ENCODE data around the gene PPT1.

Gene PPT1

DNA sequence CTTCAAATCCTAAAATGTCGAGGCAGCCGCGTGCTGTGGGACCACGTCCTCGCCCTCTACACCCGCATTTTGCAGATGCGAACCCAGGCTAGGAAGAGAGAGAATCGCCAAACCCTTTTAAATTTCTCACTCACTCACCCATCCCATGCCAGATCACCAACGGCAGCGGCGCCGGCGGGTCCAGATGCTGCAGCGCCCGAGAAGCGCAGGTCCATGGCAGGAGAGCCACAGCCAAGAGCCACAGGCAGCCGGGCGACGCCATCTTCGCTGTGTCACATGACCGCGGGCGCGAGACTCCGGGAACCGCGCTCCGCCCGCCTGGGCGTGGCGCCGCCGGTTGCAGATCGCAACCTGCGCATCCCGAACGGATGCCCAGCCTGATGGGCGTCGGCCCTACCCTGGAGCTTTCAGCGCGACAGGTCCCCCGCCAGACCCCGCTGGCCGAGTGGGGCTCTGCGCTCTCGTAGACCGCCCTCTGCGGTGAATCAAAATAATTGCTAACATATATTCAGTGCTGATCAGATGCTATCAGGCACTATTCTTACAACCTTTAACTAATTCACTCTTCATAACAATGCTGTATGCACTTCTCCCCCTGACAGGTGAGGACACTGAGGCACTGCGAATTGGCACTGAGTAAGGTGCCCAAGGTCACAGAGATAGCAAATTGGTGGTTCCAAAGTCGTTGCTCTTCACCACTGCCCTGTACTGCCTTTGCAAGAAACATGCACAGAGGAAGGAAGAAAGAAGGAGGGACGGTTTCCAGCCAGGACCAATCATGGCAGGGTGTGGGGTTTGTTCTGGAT, at the start of gene PPT1:
Gene PPT1 (minus strand): TSS at position 276 of the 806 bp plus-strand sequence. CDS start 14 bp downstream, at position 262.
- peak; percentile 76 to 81 for DNase-seq

DNA sequence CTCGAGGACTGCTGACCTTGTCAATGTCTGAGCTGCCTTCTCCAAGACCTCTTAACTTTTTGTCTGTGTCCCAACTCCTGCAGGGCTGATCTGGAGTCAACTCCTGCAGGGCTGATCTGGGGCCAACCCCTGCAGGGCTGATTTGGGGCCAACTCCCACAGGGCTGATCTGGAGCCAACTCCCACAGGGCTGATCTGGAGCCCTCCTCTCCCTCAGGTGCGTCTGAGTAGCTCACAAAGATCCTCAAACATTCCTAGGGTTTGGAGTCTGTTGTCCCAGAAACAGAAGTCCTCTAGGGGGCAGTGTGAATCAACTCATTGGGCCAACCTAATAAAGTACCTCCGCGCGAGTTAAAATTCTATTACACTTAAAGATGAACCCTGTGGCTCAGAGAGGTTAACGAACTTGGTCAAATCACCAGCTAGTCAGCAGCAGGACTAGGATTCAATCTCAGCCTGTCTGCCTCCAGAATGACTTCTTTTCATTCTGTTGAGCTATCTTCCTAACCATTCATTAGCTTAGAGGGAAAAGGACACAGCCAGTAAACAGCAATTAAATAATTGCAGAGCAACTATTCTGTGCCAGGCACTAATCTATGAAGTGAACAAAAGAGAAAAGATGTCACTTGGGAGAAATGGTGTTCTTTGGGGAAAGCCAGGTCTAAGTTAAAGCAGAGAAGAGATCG, 47.0 kb upstream of the PPT1 start:
- DNase-seq, result peak; percentile 55 to 76

DNA sequence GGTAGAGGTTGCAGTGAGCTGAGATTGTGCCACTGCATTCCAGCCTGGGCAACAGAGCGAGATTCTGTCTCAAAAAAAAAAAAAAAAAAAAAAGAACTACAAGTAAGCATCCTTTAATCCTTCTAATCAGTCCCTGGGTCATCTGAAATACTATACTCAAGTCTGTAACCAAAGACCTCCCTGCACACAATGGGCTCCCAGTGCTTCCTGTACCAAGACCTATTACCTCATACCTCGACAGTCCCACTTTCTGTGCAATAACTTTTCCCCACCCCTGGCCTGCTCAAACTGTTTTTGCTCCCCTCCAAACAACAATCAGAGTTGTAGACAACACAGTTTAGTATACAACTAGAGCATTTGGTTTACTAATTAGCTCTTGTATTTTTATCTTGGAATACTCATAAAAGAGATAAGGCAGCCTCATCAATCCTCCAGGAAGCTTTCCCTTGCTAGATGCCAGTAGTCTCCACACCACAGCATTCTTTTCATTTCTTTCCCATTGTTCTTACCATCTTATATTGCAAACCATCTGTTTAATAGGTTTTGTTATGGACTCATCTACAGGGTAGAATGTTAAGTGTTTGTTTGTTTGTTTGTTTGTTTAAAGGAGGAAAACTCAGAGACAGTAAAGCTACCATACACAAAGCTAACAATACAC, 45.0 kb upstream of the PPT1 start:
- DNase-seq, result no peak

DNA sequence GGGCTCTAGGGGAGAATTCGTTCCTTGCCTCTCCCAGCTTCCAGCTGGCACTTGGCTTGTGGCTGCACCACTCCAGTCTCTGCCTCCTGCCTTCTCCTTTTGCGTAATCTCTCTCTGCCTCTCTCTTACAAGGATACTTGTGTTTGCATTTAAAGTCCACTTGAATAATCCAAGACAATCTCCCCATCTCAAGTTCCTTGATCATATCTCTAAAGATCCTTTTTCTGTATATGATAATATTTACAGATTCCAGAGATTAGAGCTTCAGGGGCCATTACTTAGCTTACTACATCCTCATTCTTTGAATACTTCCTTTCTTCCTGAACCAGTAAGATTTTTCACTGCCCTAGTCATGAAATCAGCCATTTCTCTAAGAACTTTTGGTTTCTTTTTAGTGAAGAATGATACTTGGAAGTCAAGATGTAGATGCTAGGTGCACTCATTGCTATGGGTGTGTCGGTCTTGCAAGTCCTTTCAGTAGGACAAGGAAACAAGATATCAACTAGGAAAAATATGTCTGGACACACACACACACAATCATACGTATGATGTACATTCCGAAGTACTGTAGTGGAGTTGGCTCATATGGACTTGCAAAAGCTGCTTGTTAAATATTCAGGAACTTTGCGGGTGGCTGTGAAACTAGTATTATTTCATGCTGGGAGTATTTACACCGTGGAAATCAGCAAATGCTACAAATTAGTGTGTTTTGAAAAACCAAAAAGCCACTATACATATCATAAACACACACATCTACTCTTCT, 43.3 kb upstream of the PPT1 start:
- DNase-seq, result no peak

DNA sequence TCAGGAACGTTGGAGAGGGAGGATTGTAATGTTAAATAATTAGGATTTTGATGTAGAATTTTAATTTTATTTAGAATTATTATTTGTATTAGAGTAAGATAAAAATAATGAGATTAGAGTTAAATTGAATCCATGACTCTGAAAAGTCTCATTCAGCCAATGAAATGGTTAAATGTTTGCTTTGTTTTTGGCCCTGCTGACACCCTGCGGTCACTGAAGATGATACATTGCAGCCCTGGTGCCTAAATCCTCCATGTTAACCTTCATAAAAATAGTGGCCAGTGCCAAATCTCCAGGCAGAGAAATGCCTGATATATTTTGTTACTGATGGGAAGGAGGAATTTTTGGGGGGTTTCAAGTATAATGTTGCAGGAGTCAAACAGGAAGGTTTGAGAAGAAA, 36.8 kb upstream of the PPT1 start:
- DNase-seq, result no peak

DNA sequence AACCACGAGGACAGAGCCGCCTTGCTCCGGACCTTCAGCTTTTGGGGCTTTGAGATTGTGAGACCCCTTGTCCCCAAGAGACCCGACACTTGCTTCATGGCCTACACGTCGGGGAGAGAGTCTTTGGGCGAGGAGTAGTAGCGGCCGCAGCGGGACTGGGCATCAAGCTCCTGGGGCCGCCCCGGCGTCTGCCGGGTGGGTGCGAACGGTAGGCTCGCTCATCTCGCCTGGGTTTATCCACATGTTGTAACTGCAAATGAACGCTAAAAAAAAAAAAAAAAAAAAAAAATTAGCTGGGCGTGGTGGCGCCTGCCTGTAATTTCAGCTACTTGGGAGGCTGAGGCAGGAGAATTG, 36.2 kb upstream of the PPT1 start:
- DNase-seq, result no peak

DNA sequence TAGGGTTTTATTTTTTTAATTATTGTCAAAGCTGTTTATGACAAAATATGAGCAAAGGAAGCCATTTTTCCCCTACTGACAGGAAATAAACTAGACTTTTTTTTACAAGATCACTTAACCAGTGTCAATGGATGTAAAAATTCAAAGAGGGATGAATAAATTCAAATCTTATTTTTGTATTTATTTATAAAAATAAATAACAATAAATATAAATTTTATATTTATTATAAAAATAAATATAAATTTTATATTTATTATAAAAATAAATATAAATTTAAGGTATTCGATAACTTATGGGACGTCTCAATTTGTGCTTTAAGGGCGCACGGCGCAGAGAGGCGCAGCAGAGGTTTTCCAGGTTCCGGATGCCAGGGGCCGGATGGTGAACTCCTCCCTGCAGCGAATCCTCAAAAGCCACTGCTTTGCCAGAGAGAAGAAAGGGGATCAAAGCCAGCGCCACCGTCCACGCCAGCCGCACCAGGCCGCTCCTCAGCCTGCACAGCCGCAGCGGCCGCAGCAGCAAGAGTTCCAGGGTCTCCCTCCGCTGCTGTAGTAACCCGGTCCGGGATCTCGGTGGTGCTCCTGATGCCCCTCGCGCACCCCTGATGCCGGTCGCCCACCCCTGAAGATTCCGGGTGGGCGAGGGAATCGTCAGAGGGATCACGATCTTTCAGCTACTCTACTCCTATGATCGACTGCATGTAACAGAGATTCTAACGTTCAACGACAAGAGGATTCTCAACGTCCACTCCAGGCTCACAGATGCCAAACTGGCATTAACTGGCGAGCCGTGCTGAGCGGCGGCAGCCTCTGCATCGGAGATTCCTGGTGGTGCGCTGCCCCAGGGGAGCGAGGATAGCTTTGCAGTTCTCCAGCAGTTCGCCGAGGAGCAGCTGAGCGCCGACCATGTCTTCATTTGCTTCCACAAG, 35.6 kb upstream of the PPT1 start:
- DNase-seq, result no peak

DNA sequence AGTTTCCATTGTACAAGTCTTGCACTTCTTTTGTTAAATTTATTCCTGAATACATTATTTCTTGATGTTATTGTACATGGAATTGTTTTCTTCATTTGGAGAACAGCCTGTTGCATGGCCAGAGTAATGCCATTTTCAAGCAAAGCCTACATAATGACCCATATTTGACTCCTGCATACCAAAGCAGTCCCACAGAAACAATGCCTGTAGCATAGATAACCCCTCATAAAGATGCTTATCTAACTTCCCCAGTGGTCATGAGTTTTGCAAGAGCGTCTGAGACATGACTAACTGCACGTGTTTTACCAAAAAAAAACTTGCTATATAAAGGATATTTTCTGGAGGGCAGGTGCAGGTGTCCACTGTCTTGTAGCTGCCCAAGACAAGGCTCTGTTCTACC, 33.8 kb upstream of the PPT1 start:
- DNase-seq, result no peak

DNA sequence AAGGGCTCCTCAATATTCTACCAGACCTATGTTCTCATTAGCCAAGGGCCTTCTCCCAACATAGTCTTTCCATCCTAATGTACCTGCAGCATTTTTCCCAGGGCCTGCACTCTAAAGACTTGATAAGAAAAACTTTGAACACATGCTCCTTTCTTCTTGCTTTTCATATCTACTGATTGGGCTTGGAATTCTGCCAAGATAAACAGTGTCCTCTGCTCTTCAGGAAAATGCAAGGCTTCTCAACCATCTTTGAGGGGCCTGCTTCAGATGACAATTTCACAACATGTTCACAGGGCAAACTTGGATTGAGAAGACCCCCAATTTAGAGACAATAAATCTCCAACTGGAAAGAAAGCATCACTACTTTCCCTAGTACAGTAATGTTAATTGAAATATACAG, 25.8 kb upstream of the PPT1 start:
- DNase-seq, result no peak

DNA sequence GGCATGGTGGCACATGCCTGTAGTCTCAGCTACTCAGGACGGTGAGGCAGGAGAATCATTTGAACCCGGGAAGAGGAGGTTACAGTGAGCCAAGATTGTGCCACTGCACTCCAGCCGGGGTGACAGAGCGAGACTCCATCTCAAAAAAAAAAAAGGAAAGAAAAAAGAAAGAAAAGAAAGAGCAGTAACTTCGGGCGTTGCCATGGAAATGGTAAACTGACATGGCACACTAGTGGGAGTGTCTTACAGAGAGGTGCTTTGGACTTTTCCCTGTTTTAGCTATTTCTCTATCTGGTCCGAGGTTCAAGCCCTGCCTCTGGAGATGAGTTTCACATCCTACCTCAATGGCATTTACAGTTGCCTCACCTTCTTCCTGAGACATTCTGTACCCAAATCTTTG, 23.1 kb upstream of the PPT1 start:
- no peak for DNase-seq

DNA sequence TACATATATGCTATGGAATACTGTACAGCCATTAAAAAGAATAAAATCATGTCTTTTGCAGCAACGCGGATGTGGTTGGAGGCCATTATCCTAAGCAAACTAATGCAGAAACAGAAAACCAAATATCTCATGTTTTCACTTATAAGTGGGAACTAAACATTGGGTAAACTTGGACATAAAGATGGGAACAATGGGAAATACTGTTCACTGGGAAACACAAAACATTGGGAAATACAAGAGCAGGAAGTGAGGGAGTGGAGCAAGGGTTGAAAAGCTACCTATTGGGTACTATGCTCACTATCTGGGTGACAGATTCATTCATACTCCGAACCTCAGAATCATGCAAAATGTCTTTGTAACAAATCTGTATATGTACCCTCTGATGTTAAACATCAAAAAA, 17.3 kb upstream of the PPT1 start:
- DNase-seq, result no peak

DNA sequence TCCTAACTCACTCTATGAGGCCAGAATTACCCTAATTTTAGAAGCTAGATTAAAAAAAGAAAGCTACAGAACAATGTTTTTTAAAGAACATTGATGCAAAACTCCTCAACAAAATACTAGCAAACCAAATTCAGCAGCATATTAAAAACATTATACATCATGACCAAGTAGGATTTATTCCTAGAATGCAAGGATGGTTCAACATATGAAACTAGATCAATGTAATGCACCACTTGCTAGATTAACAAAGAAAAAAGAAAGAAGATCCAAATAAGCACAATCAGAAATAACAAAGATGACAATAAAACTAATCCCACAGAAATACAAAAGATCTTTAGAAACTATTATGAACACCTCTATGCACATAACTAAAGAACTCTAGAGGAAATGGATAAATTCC, 13.3 kb upstream of the PPT1 start:
- DNase-seq, result no peak

DNA sequence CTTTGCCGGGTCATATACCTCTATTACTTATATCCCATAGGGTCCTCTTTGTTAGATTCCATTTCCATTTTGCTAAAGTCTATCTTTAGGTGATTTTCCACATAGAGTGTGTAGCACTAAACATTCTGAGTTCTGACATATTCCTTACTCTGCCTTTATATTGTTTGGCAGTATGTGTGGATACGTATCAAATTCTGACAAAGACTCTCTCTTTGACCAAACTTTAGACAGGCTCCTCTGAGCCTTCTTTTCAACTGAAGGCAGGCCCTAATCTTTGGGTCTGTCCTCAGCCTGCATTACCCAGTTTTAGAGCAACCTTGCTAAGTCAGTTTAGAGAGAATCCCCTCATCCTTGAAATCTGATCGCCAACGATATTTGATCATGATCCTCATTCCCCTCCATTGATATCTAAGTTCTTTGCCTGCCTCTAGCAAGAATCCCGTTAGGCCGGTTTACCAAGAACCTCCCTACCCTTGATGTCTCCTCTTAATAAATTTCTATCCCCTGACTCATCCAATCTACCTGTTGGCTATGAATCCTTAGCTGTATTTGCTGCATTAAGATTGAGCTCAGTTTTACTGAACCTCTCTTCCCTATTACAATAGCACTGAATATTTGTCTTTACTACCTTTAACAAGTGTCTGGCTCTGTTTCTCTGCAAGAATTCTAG, 10.4 kb upstream of the PPT1 start:
- no peak for DNase-seq

DNA sequence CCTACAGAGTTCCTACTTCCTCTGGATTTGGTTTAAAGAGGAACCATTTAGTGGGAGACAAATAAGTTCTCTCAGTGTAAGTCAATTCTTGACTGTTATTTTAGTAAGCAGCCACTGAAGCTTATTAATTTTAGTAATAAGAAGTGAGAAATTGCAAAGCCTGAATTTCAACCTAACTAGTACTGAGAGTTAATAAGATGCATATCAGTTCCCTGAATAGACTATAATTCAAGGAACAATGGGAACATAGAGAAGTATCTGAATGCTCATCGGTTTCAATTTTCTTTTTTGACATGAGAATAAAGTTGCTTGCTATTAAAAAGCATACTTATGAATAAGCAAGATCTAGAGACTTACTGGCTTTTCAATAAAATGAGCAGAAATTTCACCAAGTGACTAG, 8.0 kb upstream of the PPT1 start:
- DNase-seq, result no peak

DNA sequence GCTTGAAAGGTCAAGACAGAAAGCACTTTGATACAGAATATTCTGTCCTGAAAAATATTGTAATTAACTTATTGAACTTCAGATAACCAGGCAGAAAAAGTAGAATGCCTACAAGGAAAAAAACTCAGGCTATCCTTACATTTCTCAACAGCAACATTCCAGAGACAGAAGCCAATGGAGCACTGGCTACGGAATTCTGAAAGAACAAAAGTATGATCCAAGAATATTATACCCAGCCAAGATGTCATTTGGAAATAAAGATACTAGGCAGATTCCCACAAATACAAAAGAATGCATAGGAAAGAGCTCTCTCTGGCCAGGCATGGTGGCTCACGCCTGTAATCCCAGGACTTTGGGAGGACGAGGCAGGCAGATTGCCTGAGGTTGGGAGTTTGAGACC, 5.8 kb upstream of the PPT1 start:
- no peak for DNase-seq

DNA sequence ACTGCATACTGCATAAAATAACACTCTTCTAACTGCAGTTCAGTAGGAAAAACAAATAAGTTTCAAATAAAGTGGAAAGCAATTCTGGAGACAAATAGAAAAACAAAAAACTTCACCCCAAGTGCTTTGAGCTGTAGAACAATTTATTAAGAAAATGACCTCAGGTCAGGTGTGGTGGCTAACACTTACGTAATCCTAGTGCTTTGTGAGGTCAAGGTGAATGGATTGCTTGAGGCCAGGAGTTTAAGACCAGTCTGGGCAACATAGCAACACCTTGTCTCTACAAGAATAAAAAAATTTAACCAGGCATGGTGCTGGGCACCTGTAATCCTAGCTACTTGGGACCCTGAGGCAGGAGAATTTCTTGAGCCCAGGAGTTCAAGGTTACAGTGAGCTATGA, 5.0 kb upstream of the PPT1 start:
- no peak for DNase-seq

DNA sequence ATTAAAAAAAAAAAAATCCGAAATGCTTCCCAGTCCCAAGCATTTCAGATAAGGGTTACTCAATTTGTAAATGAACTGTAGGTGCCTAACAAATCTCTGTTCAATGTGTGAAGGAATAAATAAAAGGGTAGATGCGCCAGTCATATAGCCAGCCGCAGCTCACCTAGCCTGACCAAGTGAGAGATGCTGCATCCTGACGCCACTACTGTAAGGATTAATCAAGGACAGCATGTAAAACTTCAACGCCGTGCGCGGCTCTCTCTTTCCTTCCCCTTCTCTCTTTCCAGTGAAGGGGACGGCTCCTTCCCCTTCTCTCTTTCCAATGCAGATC, 441 bp downstream of the PPT1 start:
- DNase-seq, result no peak

DNA sequence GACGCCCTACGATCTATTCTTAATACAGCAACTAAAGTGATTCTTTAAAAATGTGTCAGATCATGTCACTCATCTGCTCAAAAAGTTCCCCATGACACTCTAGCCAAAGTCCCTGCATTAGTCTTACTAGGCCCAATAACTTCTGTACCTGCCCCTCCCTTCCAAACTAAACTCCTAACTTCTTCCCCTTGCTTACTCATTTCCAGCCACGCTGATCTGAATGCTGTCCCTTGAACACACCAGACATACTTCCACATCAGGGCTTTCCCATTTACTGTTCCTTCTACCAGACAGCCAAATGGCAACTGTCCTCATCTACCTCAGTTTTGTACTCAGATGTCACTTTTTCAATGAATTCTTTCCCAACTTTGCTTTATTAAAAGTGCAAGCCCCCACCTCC, 1.2 kb downstream of the PPT1 start:
- DNase-seq, result no peak

DNA sequence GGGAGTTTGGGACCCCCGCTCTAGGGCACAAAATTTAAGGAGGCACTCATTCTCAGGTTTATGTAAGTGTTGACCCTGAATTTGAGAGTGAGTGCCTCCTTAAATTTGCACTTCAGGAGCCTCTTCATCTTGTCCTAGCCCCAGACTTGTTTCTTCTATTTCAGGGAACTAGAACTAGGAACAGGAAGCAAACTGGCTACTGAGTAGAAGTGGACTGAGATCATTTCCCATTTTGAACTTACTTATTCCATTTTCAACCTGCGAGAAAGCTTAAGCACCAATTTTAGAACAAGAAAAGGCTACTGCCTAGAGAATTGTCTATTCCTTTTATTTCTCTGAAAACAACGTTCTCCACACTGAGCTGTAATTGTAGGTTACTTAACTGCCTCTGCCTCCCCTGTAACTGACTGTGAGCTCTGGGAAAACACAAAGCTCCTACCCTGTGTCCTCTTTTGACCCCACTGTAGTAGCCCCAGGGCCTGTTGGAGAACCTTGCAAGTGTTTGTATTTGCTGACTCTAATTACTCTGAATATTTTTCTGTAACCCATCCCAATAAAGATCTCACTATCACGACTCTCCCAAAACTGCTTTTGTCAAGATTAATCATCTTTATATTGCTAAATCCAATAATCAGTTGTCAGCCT, 2.5 kb downstream of the PPT1 start:
- DNase-seq, result no peak

DNA sequence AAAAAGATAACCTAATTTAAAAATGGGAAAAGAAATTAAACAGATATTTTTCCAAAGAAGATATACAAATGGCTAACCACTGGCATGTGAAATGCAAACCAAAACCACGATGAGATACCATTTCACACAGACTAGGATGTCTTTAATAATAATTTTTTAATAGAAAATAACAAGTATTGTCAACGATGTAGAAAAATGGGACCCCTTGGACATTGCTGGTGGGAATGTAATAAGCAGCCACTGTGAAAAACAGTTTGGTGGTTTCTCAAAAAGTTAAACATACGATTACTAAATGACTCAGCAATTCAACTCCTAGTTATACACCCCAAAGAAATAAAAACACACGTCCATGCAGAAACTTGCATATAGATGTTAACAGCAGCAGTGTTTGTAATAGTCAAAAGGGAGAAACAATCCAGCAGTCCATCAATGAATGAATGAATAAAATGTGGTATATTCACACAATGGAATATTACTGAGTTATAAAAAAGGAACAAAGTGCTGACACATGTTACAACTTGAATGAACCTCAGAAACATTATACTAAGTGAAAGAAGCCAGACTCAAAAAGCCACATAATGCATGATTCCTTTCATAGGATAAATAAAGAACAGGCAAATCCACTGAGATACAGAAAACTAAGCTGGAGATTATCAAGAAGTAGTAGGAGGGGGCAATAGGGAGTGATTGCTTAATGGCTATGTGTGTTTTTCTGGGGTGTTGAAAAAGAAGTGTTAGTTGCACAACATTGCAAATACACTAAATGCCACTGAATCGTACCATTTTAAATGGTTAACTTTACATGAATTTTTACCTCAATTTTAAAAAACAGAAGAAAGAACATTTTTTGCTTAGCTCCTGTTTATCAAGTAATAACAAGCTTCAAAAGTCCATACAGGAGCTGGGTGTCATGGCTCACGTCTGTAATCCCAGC, 4.1 kb downstream of the PPT1 start:
- DNase-seq, result no peak

All from CD4-positive, alpha-beta T cell treated with Interleukin-1 beta for 1 hour (primary cell).